ENCODE measurements around the gene HS6ST2.
A peak's percentile ranks its signal among the peaks of the same experiment; 100 is the strongest.

The HS6ST2 gene

GRCh38 chrX:132692526-132692925, 265.9 kb downstream of the HS6ST2 start:
- Histone ChIP-seq H3K27ac (ENCODE audit: extremely low read depth, low read depth, low read length) (no peak overlapping the region), H3K36me3 (ENCODE audit: control insufficient read depth in 2 of 2, insufficient read depth in 1 of 2, low read length in 2 of 2) (no peaks in the 10 kb centered on the region), H3K4me1 (ENCODE audit: control insufficient read depth, insufficient read depth, low read length) (no peaks in the 10 kb centered on the region), H3K4me3 (ENCODE audit: low read depth, low read length) (no peak overlapping the region), H3K9me3 (ENCODE audit: control insufficient read depth, insufficient read depth, low read depth, low read length) (no peaks in the 10 kb centered on the region)
- CTCF ChIA-PET, result interaction anchor here (0.7 kb wide), 1 partner anchor 33 kb away, joined by 3 read pairs; no protein-coding TSS in a partner anchor
- POLR2A ChIA-PET, result no interaction called here
- TF ChIP-seq ZNF791 (tag by site-specific recombination; IDR thresholded peaks at IDR 0.05), result no peak
- TF ChIP-seq ZNF473 (tag by site-specific recombination; IDR thresholded peaks at IDR 0.05), result no peak
- TF ChIP-seq ZNF571 (tag by site-specific recombination; IDR thresholded peaks at IDR 0.05), result no peak
- no peak for TF ChIP-seq KLF8 (tag by site-specific recombination; IDR thresholded peaks at IDR 0.05)
- TF ChIP-seq ZNF776 (tag by site-specific recombination; IDR thresholded peaks at IDR 0.05; ENCODE audit: borderline replicate concordance), result no peak
- no peak for TF ChIP-seq ZNF391 (tag by site-specific recombination; IDR thresholded peaks at IDR 0.05; ENCODE audit: borderline replicate concordance, low read depth)
- no peak for TF ChIP-seq ZNF654 (tag by site-specific recombination; IDR thresholded peaks at IDR 0.05; ENCODE audit: low read depth)
- no peak for TF ChIP-seq YY2 (tag by site-specific recombination; IDR thresholded peaks at IDR 0.05)
- no peak for TF ChIP-seq ZNF112 (tag by site-specific recombination; IDR thresholded peaks at IDR 0.05)
- TF ChIP-seq ZNF221 (tag by site-specific recombination; IDR thresholded peaks at IDR 0.05; ENCODE audit: borderline replicate concordance), result no peak
- no peak for TF ChIP-seq ZNF624 (tag by site-specific recombination; IDR thresholded peaks at IDR 0.05)
- no peak for TF ChIP-seq ZNF157 (tag by site-specific recombination; IDR thresholded peaks at IDR 0.05)
- no peak for TF ChIP-seq ZNF416 (tag by site-specific recombination; IDR thresholded peaks at IDR 0.05)
- no peak for TF ChIP-seq RBAK (tag by site-specific recombination; IDR thresholded peaks at IDR 0.05)
- no peak for TF ChIP-seq ZNF362 (tag by site-specific recombination; IDR thresholded peaks at IDR 0.05)
- no peak for TF ChIP-seq ZNF19 (tag by site-specific recombination; IDR thresholded peaks at IDR 0.05; ENCODE audit: low read depth)

- ChIA-PET CTCF (interaction anchor here (0.7 kb wide), 1 partner anchor 33 kb away, joined by 3 read pairs; no protein-coding TSS in a partner anchor), POLR2A (no interaction called here)
- Histone ChIP-seq H3K27ac (ENCODE audit: extremely low read depth, low read depth, low read length) (no peak overlapping the region), H3K4me3 (ENCODE audit: low read depth, low read length) (no peak overlapping the region), H3K36me3 (ENCODE audit: control insufficient read depth in 2 of 2, insufficient read depth in 1 of 2, low read length in 2 of 2) (no peaks in the 10 kb centered on the region), H3K9me3 (ENCODE audit: control insufficient read depth, insufficient read depth, low read depth, low read length) (no peaks in the 10 kb centered on the region), H3K4me1 (ENCODE audit: control insufficient read depth, insufficient read depth, low read length) (no peaks in the 10 kb centered on the region)
- TF ChIP-seq ZIC2 (tag by site-specific recombination; IDR thresholded peaks at IDR 0.05) (peak; percentile 27; the same call in 1 of the 2 replicates), ZBTB20 (tag by site-specific recombination; IDR thresholded peaks at IDR 0.05) (no peak)
These were observed 266.4 kb downstream of the HS6ST2 start for GRCh38 chrX:132692066-132692465.

GRCh38 chrX:132689612-132690563, 268.5 kb downstream of the HS6ST2 start:
- Histone ChIP-seq H3K36me3 (ENCODE audit: control insufficient read depth in 2 of 2, insufficient read depth in 1 of 2, low read length in 2 of 2) (no peaks in the 10 kb centered on the region), H3K9me3 (ENCODE audit: control insufficient read depth, insufficient read depth, low read depth, low read length) (no peaks in the 10 kb centered on the region), H3K4me1 (ENCODE audit: control insufficient read depth, insufficient read depth, low read length) (no peaks in the 10 kb centered on the region), H3K4me3 (ENCODE audit: low read depth, low read length) (no peak overlapping the region), H3K27ac (ENCODE audit: extremely low read depth, low read depth, low read length) (no peak overlapping the region)
- ChIA-PET CTCF (interaction anchor here (0.9 kb wide), 1 partner anchor 315 kb away, joined by 3 read pairs; no protein-coding TSS in a partner anchor), POLR2A (no interaction called here)
- TF ChIP-seq ZNF473 (tag by site-specific recombination; IDR thresholded peaks at IDR 0.05), result no peak
- TF ChIP-seq KLF16 (tag by site-specific recombination; IDR thresholded peaks at IDR 0.05), result no peak
- TF ChIP-seq SCRT1 (tag by site-specific recombination; IDR thresholded peaks at IDR 0.05; ENCODE audit: borderline replicate concordance), result no peak
- no peak for TF ChIP-seq ZSCAN4 (tag by site-specific recombination; IDR thresholded peaks at IDR 0.05)
- TF ChIP-seq ZNF311 (tag by site-specific recombination; IDR thresholded peaks at IDR 0.05; ENCODE audit: borderline replicate concordance), result no peak
